Measurements from ENCODE around the gene NBEA.

Gene NBEA

DNA sequence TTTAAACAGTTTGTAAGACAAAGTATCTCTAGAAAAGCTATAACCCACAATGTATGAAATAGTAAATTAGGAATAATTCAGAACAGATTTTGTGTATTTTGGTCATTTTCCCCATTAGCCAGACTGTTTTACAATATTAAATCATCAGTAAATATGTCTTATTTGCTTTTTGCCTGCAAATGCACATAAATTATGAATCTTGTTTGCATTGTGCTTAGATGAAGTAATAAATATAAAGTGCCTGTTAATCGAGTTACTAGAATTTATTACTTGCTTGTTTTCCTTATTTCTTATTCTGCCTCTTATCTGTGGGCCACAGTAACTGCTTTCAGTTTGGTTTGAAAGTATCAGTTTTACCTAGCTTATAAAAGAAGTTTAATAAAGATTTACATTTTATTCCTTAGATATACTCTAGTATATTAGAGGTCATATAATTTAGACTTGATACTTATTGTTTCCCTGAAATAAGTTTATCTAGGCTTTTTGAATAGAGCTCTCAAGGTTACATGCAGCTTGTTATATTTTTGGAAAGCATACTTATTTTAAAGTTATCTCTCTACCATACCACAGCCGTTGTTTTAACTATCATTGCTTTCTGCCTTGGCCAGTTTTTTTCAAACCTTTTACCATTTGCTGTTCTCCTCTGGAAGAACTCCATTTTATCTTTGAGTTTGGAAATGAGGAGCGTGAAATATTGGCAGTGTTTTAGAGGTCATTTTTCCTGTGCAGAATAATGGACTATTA is 238.0 kb downstream of the NBEA start:
- no peak for DNase-seq (ENCODE audit: low spot score)

DNA sequence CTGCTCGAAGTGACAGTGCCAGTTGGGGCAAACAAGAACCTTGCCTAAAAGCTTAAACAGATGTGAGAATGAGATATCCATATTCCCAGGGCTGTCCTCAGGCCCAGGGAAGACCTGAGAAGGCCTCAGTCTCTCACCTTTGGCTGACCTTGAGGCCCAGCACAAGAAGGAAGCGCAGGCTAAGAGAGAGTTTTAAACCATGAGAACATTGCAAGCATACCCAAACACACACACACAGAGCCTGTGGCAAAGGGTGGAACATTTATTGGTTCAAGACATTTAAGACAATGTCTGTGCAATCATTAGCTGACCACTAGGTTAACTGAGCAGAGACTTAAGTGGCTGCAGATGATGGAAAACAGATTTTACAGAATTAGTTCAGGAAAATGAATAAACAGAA is 248.2 kb downstream of the NBEA start:
- DNase-seq (ENCODE audit: low spot score): no peak

DNA sequence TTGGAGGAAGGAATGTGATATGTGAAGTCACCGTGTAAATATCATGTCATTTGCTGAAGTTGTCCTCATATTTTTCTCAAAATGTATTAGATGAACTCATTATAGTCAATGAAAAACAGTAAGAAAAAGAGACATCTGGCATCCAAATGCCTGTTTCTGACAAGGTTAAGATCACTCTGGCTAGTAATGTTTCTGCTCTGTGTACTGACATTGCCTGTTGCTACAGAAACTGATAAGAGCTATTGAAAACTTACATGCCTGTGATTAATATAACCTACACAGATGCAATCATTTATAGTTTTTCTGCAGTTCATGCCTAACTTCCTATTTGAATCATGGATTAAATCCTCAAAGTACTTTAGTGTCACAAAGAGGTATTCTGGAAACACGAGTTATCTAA is 249.8 kb downstream of the NBEA start:
- no peak for DNase-seq (ENCODE audit: low spot score)

DNA sequence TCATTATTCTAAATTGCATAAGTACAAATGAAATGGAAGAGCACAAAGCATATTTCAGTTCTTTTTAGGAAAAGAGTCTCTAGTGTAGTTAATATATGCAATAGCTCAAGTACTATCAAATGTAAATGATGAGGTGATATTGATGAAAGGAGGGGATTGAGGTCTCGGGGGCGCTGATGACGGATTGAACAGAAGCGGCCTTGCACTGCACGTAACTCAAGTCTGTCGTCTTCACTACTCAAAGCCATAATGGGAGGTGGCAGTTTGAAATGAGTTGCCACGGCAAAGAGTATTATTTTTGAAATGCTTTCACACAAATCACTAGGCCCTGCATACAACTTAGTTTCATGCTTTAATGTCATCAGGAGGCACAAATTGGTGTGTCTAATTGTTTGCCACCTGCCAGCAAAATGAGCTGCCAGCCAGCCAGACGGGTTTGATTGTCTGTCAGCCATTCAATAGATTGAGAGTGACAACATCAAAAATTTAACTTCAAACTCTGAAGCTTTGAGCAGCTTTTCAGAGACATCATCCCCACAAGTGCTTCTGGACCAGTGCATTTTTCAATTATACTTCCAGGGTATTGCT is 256.6 kb downstream of the NBEA start:
- no peak for DNase-seq (ENCODE audit: low spot score)

DNA sequence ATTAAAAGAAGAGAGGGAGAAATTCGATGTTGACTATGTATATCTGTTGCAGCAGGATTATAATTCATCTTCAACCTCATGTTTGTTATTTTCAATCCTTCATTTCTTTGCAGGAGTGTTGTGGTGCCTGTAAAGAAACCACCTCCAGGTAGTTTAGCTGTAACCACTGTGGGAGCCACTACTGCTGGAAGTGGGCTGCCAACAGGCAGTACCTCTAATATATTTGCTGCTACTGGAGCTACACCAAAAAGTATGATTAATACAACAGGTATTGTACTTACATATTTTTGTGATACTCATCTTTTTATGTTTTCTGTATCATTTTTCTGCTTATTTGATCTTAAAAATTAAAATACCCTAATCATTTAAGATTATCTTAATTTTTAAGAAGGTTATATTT is 266.5 kb downstream of the NBEA start:
- no peak for DNase-seq (ENCODE audit: low spot score)

DNA sequence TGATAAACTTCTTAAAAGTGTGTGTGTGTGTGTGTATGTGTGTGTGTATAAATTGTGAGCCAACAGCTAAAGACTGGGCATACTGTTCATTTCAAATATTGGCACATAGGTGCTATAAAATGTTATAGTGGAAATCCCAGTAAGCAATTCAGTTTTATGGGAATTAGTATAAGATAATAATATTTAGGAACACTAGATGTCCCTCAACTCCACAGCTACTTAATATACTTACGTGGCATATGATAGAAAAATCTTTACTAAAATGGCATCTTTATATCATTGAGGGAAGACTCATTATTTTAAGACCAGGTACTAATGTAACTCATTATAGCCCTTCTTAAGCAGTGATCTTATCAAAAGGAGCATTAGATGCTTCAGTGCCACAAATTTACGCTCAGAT is 268.2 kb downstream of the NBEA start:
- no peak for DNase-seq (ENCODE audit: low spot score)

DNA sequence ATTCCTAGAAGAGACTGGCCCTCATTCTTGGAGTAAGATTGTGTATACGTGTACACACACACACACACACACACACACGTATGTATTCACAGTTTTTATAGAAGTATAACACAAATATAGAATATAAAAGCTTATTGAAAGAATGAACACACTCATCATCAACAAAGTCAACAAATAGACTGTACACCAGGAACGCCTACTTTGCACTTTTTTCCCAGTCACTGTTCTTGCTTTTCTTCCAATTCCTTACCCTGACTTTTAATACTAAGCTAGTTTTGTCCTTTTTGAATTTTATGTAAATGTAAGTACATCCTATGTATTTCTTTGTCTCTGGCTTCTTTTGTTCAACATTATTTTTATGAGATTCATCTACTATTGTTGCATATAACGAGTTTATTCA is 269.9 kb downstream of the NBEA start:
- DNase-seq (ENCODE audit: low spot score): no peak

DNA sequence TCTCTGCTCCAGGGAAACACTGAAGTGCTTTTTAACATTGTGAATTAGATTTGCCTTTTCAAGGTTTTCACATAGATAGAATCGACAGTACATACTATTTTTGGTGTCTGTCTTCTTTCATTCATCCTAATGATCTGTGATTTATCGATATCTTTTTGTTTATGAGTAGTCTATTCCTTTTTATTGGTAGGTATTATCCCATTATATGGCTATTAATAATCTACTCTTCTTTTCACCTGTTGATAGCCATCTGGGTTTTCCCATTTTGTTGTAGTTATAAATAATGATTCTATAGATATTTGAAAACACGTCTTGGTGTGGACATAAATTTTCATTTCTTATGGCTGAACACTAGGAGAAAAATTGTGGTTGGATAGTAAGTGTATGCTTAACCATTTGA is 271.8 kb downstream of the NBEA start:
- no peak for DNase-seq (ENCODE audit: low spot score)

DNA sequence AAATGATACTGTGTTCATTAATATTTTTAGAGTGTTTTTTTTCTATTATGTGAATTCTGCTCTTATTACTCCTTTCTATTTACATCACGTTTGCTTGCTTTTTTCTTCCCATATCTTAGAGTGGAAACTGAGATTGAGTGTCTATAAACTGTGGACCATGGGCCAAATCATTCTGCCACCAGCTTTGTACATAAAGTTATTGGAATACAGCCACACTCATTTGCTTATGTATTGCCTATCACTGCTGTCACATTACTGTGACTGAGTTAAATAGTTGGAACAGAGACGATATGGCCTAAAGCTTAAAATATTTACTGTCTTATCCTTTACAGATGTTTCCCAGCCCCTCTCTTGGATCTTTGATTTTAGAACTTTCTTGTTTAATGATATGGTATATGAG is 274.1 kb downstream of the NBEA start:
- DNase-seq (ENCODE audit: low spot score): no peak

DNA sequence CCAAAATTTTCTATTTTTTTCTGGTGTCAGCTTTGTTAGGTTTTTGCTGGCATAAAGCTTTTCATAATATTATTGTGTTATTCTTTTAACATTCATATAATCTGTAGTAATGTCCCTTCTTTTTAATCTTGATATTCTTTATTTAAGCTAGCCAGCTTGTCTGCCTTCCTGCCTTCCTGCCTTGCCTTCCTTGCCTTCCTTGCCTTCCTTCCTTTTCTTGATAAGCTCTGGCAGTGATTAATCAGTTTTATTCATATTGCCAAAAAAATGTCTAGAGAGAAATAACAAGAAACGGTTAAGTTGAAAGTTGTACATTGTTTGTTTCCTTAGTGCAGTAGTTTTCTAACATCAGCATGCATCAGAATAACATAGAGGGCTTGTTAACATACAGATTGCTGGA is 277.0 kb downstream of the NBEA start:
- no peak for DNase-seq (ENCODE audit: low spot score)

DNA sequence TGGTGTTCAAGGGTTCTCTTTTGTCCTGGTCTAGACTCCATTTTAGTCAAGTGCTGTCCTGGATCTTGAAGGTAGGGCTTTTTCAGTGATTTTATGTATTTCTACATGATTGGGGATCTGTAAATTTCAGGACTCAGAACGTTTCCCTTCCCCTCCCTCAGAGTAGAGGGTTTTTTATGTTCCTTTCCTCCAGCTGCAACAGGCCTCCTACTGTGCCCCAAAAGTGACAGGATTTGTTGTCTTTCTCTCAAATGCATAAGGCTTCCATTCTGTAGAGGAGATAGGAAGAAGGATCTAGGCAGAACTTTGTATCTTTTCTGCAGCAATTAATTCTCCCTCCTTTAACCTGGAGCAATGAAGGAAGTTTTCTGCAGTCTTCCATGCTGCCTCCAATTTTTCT is 283.1 kb downstream of the NBEA start:
- DNase-seq (ENCODE audit: low spot score): no peak

DNA sequence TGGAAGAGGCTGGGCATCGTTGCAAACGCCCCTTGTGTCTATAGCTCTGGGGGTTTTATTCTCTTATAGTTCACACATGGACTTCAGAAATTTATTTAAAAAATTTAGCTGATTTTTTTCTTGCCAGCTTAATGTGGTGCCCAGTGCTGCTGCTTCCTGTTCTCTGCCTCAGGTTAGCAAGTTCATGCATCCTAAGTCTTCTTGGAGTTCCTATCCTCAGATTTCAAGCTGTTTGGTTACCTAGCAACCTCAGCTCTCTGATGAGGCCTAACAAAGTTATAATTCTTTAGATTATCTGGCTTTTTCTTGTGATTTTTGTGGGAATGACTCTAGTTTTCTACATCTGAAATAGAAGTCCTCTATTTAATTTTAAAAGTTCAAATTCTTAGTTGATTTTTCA is 283.5 kb downstream of the NBEA start:
- no peak for DNase-seq (ENCODE audit: low spot score)

DNA sequence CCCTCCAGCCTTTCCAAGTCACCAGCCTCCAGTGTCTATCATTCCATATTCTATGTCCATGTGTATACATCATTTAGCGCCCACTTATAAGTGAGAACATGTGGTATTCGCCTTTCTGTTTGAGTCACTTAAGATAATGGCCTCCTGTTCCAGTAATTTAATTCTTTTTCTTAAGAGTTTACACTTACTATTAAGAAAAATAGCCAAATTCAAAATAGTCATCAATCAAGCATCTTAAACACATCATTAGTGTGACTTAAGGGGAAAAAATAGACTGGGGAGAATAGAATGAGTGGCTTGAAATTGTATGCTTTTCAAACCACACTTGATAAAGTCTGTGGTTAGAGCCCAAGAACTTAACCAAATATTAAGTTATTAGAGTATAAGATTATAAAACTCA is 286.5 kb downstream of the NBEA start:
- DNase-seq (ENCODE audit: low spot score): no peak

DNA sequence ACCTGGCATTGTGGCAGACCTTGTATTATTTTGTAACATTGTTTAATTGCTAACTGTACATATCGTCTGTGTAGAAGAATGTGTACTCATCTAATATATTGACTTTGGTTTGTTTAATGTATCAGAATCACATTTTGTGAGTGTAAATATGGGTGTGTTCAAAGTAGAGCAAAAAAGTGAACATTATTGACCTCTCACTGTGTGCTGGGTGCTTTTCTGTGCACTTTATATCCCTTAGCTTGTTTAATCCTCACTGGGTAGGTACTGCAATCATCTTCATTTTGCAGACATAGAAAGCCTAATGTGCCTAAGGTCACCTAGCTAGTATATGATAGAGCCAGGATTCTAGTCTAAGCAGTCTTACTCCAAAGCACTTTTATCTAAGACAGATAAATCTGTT is 289.4 kb downstream of the NBEA start:
- DNase-seq (ENCODE audit: low spot score): no peak

DNA sequence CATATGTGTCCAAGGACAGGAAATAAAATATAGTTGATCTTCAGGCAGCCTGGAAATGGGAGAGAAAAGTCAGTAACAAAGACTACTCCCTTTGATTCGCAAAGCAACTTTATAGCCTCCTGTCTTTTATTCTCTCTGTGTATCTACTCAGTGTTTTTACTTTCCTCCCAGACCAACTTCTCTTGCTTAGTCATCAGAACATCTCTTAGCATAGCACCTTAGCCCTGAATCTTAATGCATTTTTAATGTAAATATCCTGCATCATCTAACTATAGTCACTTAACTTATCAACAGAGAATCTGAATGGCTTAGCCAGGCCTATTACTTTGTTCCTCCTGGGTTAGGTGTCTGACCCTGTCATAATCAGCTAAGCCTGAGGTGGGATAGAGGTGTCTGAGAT is 296.2 kb downstream of the NBEA start:
- DNase-seq (ENCODE audit: low spot score): no peak

DNA sequence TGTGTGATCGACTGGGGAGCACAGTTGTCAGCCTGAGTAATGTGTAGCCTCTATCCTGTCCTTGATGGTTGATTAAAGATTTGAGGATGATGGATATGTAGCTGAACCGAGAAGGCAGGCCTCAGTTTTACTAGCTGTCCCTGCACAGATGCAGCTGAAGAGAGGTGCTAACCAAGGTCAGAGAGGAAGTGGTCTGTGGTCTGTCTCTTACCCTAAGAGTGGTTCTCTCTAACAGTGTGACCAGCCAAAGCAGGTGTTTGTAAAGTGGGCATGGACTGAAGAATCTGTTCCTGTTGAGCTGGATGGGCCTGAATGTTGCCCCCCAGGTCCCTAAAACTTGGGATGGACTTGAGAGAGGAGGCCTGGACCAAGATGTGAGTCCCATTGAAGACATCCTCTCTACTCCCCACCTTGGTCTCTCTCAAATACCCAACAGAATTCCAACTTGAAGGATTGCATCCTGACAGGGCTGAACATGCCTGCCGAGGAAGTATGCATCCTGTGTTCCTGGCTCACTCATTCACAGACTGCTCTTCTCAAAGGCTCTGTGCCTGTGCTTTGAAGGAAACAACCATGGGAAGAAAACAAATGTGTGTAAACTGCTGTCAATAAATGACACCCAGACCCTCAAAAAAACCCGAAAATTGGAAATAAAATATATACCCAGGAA is 310.6 kb downstream of the NBEA start:
- DNase-seq (ENCODE audit: low spot score): no peak

DNA sequence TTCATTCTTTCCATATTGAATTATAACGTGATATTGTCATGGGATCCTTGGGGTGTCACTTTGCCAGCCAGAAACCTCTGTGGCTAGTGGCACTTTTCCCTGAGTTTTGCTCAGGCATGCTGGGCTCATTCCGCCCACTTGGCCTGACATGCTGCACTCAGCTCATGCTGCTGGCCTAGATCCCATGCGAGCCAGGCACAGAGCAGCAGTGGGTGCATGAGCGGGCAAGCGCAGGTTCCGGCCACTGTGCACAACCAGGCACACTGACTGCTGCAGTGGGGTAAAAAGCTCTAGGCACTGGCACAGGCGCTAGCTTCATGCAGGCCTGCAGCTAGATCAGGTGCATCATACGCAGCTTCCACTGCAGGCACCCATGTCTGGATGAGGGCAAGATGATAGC is 313.2 kb downstream of the NBEA start:
- no peak for DNase-seq (ENCODE audit: low spot score)

DNA sequence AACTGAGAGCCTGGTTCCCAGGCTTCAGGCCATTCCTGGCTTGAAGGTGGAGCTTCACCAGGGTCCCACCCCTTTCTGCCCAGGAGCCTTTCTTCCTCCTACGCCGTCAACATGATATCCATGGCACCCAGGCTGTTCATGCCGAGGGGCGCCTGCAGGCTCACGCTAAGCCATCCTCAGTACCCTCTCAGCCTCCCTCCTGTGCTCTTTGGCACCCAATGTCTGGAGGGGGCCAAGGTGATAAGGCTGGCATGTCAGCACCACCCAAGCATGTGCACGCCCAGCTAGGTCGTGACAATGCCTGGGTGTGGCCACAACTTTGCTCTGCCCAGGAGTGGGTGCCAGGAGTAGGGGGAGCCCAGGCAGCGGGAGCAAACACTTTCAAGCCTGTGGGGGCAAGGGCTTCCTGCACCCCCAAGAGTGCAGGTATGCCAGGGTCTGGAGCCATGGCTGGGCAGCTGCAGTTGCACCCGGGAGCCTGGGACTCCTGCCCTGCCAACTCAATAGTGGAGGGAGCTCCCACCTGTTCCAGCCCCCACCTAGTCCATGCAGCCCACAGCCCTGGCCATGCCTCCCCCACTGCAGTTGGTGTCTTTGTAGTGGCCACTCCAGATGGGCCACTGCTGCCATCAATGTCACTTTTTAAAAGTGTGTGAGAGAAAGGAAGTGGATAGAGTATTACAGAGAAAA is 314.5 kb downstream of the NBEA start:
- DNase-seq (ENCODE audit: low spot score): no peak

DNA sequence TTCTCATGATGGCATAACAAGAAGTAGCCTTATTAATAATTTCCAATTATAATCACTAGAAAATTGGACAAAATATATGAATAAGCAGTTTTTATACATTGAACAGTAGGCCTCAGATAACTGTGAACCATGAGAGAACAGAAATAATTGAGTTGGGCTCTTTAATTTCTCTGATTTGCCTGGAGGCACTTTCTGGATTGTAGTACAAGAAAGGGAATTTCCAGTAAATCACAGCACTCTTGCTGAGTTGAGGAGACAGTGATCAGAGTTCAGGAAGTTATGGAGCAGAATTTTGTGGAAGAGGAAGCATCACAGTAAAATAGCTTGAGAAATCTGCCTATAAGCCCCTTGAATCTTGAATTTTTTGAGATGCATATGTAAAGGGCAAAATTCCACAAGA is 318.2 kb downstream of the NBEA start:
- no peak for DNase-seq (ENCODE audit: low spot score)

DNA sequence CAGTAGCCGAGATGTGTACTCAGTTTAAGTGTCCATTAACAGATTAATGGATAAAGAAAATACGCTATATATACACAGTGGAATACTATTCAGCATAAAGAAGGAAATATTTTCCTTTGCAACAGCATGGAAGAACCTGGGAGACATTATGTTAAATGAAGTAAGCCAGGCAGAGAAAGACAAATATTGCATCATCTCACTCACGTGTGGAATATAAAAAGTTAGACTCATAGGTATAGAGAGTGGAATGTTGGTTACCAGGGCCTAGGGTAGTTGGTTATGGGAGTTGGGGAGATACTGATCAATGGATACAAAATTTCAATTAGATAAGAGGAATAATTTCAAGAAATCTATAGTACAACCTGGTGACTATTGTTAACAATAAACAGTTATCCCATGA is 324.3 kb downstream of the NBEA start:
- DNase-seq (ENCODE audit: low spot score): no peak

DNA sequence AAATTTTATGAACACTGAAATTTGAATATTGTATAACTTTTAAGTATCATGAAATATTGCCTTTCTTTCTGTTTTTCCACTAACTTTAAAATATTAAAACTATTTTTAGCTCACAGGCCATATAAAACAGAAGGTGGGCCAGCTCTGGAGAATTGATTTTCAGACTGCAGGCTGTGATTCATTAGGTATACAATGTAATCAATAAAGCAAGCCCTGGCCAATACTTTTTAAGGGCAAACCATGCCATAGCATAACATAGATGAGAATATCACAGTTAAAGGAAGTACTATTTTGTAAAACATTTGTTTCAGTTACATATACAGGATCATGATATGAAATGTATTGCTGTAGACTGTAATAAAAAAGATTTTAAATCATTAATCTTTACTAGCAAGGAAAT is 336.8 kb downstream of the NBEA start:
- no peak for DNase-seq (ENCODE audit: low spot score)

DNA sequence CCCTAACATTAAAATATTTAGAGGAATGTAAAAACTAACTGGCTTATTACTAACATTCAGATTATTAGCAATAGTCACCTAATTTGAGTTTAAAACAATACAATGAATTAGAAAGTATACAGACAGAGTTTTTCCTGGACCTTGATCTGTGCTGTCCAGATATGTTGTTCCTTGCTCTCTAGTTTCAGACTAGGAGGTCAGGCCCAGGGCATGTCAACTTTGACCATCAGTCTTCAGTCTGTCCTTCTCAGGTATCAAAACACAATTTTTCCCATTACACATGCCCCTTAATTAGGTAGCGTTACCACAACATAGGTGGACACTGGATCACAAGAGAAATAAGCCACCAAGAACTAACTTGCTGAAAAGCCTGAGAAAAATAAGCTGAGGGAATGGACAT is 337.4 kb downstream of the NBEA start:
- DNase-seq (ENCODE audit: low spot score): no peak

DNA sequence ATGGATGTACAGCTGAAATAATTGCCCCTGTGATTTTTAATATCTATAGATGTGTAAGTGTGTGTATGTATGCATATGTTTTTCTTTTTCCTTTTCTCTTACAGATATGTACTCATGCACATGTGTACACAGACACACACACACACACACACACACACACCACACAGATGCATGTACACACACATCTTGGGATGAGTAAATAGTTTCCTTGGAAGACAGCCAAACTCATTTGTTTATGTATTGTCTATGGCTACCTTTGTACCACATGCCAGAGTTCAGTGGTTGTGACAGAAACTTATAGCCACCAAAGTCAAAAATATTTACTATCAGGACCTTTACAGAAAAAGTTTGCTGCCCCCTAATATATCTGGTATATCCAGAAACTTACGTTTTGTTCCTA is 341.8 kb downstream of the NBEA start:
- DNase-seq (ENCODE audit: low spot score): no peak
